MM.1S (cell line): ENCODE measurements around the gene MGAT5.

Experiments
- CTCF ChIP-seq: fragments of 300-600 bp; sonication (generic); IDR thresholded peaks from 2 replicates; pipeline ENCODE4 v1.5.1; 2016; ENCODE audit warnings: antibody characterized with exemption, low read length, mixed read lengths
- EZH2 ChIP-seq: fragments of 300-600 bp; sonication (generic); optimal IDR thresholded peaks from 2 replicates; pipeline ENCODE3; 2017; ENCODE audit warnings: low read depth, mild to moderate bottlenecking, antibody characterized with exemption, low read length, mixed read lengths
- EZH2phosphoT487 ChIP-seq: fragments of 300-600 bp; sonication (generic); IDR thresholded peaks from 2 replicates; pipeline ENCODE4 v1.6.1; 2018; ENCODE audit warnings: antibody characterized with exemption, low read length

- no peak for TF ChIP-seq CTCF
- no peak for TF ChIP-seq EZH2phosphoT487
- TF ChIP-seq EZH2 = no peak
Measured at GRCh38 chr2:134491771-134492441, 238.0 kb downstream of the MGAT5 start.
